ENCODE measurements around the gene FBLN2. TPM values are rescaled to one million over a fixed set of nuclear protein-coding genes. Genes with fewer than 3 reads are reported as not detected.

FBLN2 gene
- total RNA-seq, 1 donor from 2014 or later: 5.8 TPM

GRCh38 chr3:13590841-13591520, 42.1 kb downstream of the FBLN2 start:
- Mint-ChIP-seq H3K27me3 (peaks cover 29% of the 10 kb centered on the region), H3K36me3 (ENCODE audit: insufficient read depth) (no peaks in the 10 kb centered on the region), H3K9me3 (ENCODE audit: low read depth) (no peaks in the 10 kb centered on the region), H3K4me1 (ENCODE audit: low read depth) (peaks cover 23% of the 10 kb centered on the region), H3K4me3 (ENCODE audit: low read depth) (no peak overlapping the region), H3K27ac (no peak overlapping the region)
- no peak for TF ChIP-seq CTCF (IDR thresholded peaks at IDR 0.05; ENCODE audit: unreplicated experiment)
- no peak for DNase-seq (ENCODE audit: low spot score, unreplicated experiment)

GRCh38 chr3:13593615-13594014, 44.7 kb downstream of the FBLN2 start:
- H3K27me3 Mint-ChIP-seq: peaks cover 38% of the 10 kb centered on the region
- H3K27ac Mint-ChIP-seq: no peak overlapping the region
- H3K4me1 Mint-ChIP-seq (ENCODE audit: low read depth): peaks cover 14% of the 10 kb centered on the region
- DNase-seq (ENCODE audit: low spot score, unreplicated experiment): no peak
- no peak for TF ChIP-seq CTCF (IDR thresholded peaks at IDR 0.05; ENCODE audit: unreplicated experiment)
- H3K9me3 Mint-ChIP-seq (ENCODE audit: low read depth): no peaks in the 10 kb centered on the region
- H3K36me3 Mint-ChIP-seq (ENCODE audit: insufficient read depth): no peaks in the 10 kb centered on the region
- H3K4me3 Mint-ChIP-seq (ENCODE audit: low read depth): no peak overlapping the region

- no peak for DNase-seq (ENCODE audit: low spot score, unreplicated experiment)
- Mint-ChIP-seq H3K4me3 (ENCODE audit: low read depth) (no peak overlapping the region), H3K9me3 (ENCODE audit: low read depth) (no peaks in the 10 kb centered on the region)
Observed at GRCh38 chr3:13594146-13594545, 45.2 kb downstream of the FBLN2 start.

GRCh38 chr3:13594991-13595421, 46.1 kb downstream of the FBLN2 start:
- peak overlapping the region; percentile 58 for H3K27ac Mint-ChIP-seq
- peaks cover 34% of the 10 kb centered on the region for H3K27me3 Mint-ChIP-seq
- no peak overlapping the region for H3K4me3 Mint-ChIP-seq (ENCODE audit: low read depth)
- TF ChIP-seq CTCF (IDR thresholded peaks at IDR 0.05; ENCODE audit: unreplicated experiment): no peak
- no peaks in the 10 kb centered on the region for H3K9me3 Mint-ChIP-seq (ENCODE audit: low read depth)
- no peaks in the 10 kb centered on the region for H3K36me3 Mint-ChIP-seq (ENCODE audit: insufficient read depth)
- no peak for DNase-seq (ENCODE audit: low spot score, unreplicated experiment)
- H3K4me1 Mint-ChIP-seq (ENCODE audit: low read depth): peaks cover 15% of the 10 kb centered on the region

More at GRCh38 chr3:13594146-13594545, 45.2 kb downstream of the FBLN2 start:
- peaks cover 15% of the 10 kb centered on the region for H3K4me1 Mint-ChIP-seq (ENCODE audit: low read depth)
- H3K27ac Mint-ChIP-seq: no peak overlapping the region
- no peak for TF ChIP-seq CTCF (IDR thresholded peaks at IDR 0.05; ENCODE audit: unreplicated experiment)
- peaks cover 40% of the 10 kb centered on the region for H3K27me3 Mint-ChIP-seq
- no peaks in the 10 kb centered on the region for H3K36me3 Mint-ChIP-seq (ENCODE audit: insufficient read depth)

GRCh38 chr3:13595485-13595884, 46.6 kb downstream of the FBLN2 start:
- no peak for DNase-seq (ENCODE audit: low spot score, unreplicated experiment)
- Mint-ChIP-seq H3K4me1 (ENCODE audit: low read depth) (peaks cover 15% of the 10 kb centered on the region), H3K4me3 (ENCODE audit: low read depth) (peak overlapping the region; percentile 11), H3K27ac (peak overlapping the region; percentile 46), H3K36me3 (ENCODE audit: insufficient read depth) (no peaks in the 10 kb centered on the region), H3K9me3 (ENCODE audit: low read depth) (no peaks in the 10 kb centered on the region), H3K27me3 (peaks cover 33% of the 10 kb centered on the region)
- TF ChIP-seq CTCF (IDR thresholded peaks at IDR 0.05; ENCODE audit: unreplicated experiment): no peak
